NCI-H774 (cell line): ENCODE results near the gene MAGEA2B.
"Not testable (repeated sequence)": the region's sequence is repeated elsewhere in the genome, so short reads cannot be mapped to it uniquely, and the experiment has no call there.

ENCODE experiments used
- DNase-seq: peaks from one replicate; lab custom pipeline; 2025; lab: John Stamatoyannopoulos, UW

The MAGEA2B gene

DNA sequence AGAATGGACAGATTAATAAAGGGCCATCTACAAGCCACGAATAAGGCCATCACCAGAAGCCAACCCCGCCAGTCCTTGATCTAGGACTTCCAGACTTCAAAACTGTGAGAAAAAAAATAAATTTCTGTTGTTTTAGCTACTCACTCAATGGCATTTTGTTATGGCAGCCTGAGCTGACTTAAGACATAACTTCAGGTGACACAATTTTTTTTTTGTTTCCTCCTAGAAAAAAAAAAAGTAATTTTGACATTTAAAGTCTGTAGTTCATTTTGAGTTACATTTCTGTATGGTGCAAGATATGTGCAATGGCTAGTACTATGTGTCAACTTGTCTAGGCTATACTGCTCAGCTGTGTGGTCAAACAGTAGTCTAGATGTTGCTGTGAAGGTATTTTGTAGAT, 44.5 kb downstream of the MAGEA2B start, which contains the start of gene CSAG3:
Gene CSAG3, plus strand, starts transcription at position 301 of the 400 bp plus-strand sequence.
- DNase-seq, result not testable (repeated sequence)

DNA sequence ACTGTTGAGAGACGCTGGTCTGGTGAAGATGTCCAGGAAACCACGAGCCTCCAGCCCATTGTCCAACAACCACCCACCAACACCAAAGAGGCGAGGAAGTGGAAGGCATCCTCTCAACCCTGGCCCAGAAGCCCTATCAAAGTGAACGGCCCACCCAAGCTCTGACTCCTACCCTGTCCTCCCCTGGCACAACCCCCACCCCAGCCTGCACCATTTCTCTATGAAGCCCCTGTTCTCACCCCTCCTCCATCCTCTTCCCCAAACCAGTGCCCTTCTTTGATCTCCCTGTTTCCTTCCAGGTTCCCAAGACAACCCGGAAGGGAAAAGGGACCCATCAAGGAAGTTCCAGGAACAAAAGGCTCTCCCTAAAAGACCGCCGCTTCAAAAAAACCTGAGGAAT, 45.1 kb downstream of the MAGEA2B start:
- not testable (repeated sequence) for DNase-seq

DNA sequence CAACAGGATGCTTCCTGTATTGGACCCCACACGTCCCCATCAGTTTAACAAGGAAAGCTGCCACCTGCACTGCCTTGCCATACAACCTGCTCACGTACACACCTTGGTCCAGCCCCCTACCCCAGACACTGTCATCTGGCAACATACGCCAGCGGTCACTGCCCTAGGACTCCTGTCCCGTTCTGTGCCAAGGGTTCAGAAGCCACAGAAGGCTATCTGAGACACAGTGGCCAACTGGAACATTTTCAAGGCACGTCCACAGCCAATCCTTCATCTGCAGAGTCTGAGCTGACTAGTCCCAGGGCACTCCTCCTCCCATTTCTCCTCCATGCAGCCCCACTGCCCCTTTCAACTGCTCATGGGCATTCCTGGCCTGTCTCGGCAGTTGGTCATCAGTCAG, 47.2 kb downstream of the MAGEA2B start:
- DNase-seq, result not testable (repeated sequence)

DNA sequence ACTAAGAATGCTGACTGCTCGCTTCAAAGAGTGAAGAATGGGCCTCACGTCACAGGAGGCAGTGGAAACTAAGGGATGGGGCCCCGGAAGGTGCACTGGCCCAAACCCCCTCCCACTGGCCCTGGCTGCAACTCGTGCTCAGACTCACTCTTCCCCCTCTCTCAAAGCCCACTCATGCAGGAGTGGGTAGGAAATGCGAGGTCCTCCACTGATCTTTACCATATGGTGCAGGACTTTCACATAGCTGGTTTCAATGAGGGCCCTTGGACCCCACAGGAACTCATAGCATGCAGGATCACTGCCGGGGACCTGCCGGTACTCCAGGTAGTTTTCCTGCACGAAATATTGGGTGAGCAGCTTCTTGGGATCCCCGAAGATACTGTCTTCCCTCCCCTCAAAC, 52.1 kb downstream of the MAGEA2B start:
- not testable (repeated sequence) for DNase-seq
